Measurements from ENCODE around the gene RNF213.

RNF213 gene

DNA sequence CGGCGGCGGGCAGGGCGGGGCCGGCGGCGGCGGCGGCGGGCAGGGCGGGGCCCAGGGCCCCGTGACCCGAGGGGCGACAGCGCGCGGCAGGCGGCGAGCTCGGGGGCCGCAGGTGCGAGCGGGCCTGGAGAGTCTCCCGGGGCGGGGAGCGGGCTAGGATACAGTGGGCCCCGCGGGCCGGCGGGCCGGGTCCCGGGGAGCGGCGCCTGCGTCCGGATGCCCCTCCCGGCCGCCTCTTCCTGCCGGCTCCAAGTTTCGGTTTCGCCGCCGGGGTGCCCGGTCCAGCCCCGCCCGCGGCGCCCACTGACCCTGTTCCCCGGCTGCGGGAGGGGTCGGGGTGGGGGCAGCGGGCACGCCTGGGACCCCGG, at the start of gene RNF213:
Gene RNF213, plus strand, starts transcription at position 62 of the 368 bp plus-strand sequence. CDS start 2,830 bp downstream, outside the sequence.
- Histone ChIP-seq H3K36me3 (ENCODE audit: control insufficient read depth, insufficient read depth, low read length) (peaks cover 2% of the 10 kb centered on the region), H3K9ac (ENCODE audit: low read length) (peak within 1 kb of the TSS; percentile 73), H3K27me3 (ENCODE audit: control insufficient read depth, insufficient read depth, low read length) (no peaks in the 10 kb centered on the region), H3K4me1 (ENCODE audit: control insufficient read depth, insufficient read depth, low read length) (peaks cover 17% of the 10 kb centered on the region), H3K27ac (ENCODE audit: low read depth, low read length) (peak within 1 kb of the TSS; percentile 93), H3K4me3 (ENCODE audit: low read length) (peak within 1 kb of the TSS; percentile 96)

- Histone ChIP-seq H3K27ac (ENCODE audit: low read depth, low read length) (no peak overlapping the region), H3K36me3 (ENCODE audit: control insufficient read depth, insufficient read depth, low read length) (peaks cover 18% of the 10 kb centered on the region), H3K4me3 (ENCODE audit: low read length) (no peak overlapping the region), H3K4me1 (ENCODE audit: control insufficient read depth, insufficient read depth, low read length) (no peaks in the 10 kb centered on the region), H3K27me3 (ENCODE audit: control insufficient read depth, insufficient read depth, low read length) (no peaks in the 10 kb centered on the region), H3K9ac (ENCODE audit: low read length) (no peak overlapping the region)
Observed at GRCh38 chr17:80212109-80212508, 48.5 kb upstream of the RNF213 start.

DNA sequence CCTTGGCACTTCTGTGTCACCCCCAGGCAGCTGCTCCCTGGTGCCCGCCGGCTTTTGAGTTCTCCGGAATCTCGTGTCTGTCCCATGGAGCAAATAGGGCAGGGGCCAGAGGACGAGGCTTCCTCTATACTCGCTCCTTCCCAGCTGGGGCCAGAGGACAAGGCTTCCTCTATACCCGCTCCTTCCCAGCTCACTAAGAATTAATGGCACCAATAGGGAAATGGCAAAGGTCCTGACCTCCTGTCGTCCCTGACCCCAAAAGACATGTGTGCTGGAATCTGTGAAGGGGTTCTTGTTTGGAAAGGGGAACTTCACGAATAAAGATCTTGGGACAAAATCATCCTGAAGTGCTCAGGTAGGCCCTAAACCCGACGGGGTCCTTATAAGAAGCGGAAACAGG, 48.1 kb upstream of the RNF213 start:
- Histone ChIP-seq H3K36me3 (ENCODE audit: control insufficient read depth, insufficient read depth, low read length) (peaks cover 22% of the 10 kb centered on the region), H3K4me3 (ENCODE audit: low read length) (no peak overlapping the region), H3K4me1 (ENCODE audit: control insufficient read depth, insufficient read depth, low read length) (no peaks in the 10 kb centered on the region), H3K27ac (ENCODE audit: low read depth, low read length) (no peak overlapping the region), H3K27me3 (ENCODE audit: control insufficient read depth, insufficient read depth, low read length) (no peaks in the 10 kb centered on the region), H3K9ac (ENCODE audit: low read length) (no peak overlapping the region)

DNA sequence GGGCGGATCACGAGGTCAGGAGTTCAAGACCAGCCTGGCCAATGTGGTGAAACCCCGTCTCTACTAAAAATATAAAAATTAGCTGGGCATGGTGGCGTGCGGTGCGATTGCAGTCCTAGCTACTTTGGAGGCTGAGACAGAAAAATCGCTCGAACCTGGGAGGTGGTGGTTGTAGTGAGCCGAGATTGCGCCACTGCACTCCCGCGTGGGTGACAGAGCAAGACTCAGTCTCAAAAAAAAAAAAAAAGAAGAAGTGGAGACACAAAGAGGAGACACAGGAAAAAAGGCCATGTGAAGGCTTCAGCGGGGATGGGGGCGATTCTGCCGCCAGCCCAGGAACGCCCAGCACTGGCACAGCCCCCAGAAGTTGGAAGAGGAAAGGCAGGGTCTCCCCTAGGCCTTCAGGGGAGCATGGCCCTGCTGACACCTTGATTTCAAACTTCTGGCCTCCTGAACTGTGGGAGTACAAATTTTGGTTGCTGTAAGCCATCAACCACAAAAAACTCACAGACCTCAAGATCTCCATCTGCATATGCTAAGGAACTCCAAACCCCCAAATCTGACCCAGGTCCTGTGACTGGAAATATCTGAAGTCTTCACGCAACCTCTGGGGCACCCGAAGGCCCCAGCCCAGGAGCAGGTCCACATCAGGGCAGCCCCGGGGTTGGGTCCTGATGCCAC, 47.5 kb upstream of the RNF213 start:
- Histone ChIP-seq H3K36me3 (ENCODE audit: control insufficient read depth, insufficient read depth, low read length) (peaks cover 23% of the 10 kb centered on the region), H3K4me3 (ENCODE audit: low read length) (no peak overlapping the region), H3K27ac (ENCODE audit: low read depth, low read length) (no peak overlapping the region), H3K4me1 (ENCODE audit: control insufficient read depth, insufficient read depth, low read length) (no peaks in the 10 kb centered on the region), H3K27me3 (ENCODE audit: control insufficient read depth, insufficient read depth, low read length) (no peaks in the 10 kb centered on the region), H3K9ac (ENCODE audit: low read length) (no peak overlapping the region)

DNA sequence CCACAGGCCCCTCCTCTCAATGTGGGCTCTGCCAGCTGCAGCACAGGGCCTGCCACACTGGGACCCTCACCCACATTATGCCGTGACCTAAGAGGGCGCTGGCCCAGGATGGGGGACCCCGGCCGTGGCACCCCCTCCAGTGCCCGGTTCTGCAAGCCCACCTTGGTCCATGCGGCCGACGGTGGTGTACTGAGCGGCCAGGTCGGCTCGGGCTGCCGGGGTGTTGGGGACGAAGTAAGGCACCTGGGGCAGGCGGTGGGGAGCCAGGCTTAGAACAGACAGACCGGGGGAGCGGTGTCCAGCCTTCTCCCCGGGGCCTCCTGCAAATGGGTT, 47.0 kb upstream of the RNF213 start:
- Histone ChIP-seq H3K36me3 (ENCODE audit: control insufficient read depth, insufficient read depth, low read length) (peaks cover 21% of the 10 kb centered on the region), H3K27ac (ENCODE audit: low read depth, low read length) (no peak overlapping the region)

DNA sequence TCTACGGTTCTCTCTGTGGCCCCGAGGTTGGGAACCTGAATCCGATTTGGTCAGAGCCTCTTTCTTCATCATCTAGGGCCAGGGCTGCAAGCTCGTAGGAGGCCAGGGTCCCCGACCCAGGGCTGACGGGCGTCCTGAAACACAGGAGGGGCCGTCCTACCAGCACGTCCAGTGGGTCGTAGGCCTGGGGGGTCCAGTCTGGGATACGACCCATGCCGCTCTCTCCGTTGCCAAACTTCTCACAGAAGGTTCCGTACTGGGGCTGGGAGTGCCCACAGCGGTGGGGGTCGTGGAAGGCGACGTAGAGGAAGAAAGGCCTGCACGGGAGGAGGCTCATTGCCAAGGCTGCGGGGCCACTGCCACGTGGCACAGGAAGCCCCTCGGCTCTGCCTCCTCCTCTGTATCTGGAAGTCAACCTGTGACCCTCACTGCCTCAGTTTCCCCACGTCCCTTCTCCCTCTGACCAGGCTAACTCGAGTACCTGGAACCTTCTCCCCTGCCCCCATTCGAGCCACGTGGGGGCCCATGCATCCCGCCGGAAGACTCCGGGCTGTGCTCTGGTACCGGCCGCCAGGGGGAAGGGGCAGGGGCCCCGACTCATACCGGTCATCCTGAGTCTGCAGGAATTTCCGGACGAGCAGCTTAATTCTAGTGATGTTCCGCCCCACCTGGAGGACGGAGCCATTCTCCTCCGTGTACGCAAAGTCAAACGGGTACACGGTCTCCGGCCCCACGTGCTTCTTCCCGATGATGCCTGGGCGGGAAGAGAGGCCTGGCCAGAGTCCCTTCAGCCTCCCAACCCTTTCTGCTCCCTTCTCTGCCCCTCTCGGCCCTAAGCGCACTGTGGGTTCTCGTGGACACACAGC, 46.4 kb upstream of the RNF213 start:
- Histone ChIP-seq H3K27me3 (ENCODE audit: control insufficient read depth, insufficient read depth, low read length) (no peaks in the 10 kb centered on the region), H3K4me3 (ENCODE audit: low read length) (no peak overlapping the region), H3K9ac (ENCODE audit: low read length) (no peak overlapping the region), H3K4me1 (ENCODE audit: control insufficient read depth, insufficient read depth, low read length) (no peaks in the 10 kb centered on the region), H3K36me3 (ENCODE audit: control insufficient read depth, insufficient read depth, low read length) (peaks cover 21% of the 10 kb centered on the region), H3K27ac (ENCODE audit: low read depth, low read length) (no peak overlapping the region)

More for the DNA sequence above, 47.0 kb upstream of the RNF213 start:
- no peaks in the 10 kb centered on the region for H3K27me3 ChIP-seq (ENCODE audit: control insufficient read depth, insufficient read depth, low read length)
- no peak overlapping the region for H3K9ac ChIP-seq (ENCODE audit: low read length)
- H3K4me3 ChIP-seq (ENCODE audit: low read length), result no peak overlapping the region
- H3K4me1 ChIP-seq (ENCODE audit: control insufficient read depth, insufficient read depth, low read length), result no peaks in the 10 kb centered on the region

GRCh38 chr17:80214878-80215210, 45.8 kb upstream of the RNF213 start:
- Histone ChIP-seq H3K4me3 (ENCODE audit: low read length) (no peak overlapping the region), H3K27ac (ENCODE audit: low read depth, low read length) (no peak overlapping the region), H3K36me3 (ENCODE audit: control insufficient read depth, insufficient read depth, low read length) (peaks cover 21% of the 10 kb centered on the region), H3K9ac (ENCODE audit: low read length) (no peak overlapping the region), H3K27me3 (ENCODE audit: control insufficient read depth, insufficient read depth, low read length) (no peaks in the 10 kb centered on the region), H3K4me1 (ENCODE audit: control insufficient read depth, insufficient read depth, low read length) (no peaks in the 10 kb centered on the region)

- peaks cover 6% of the 10 kb centered on the region for H3K4me1 ChIP-seq (ENCODE audit: control insufficient read depth, insufficient read depth, low read length)
- H3K36me3 ChIP-seq (ENCODE audit: control insufficient read depth, insufficient read depth, low read length), result peaks cover 15% of the 10 kb centered on the region
- no peak overlapping the region for H3K4me3 ChIP-seq (ENCODE audit: low read length)
Observed at GRCh38 chr17:80216473-80217456, 43.9 kb upstream of the RNF213 start.

GRCh38 chr17:80217703-80218362, 42.8 kb upstream of the RNF213 start:
- Histone ChIP-seq H3K4me3 (ENCODE audit: low read length) (no peak overlapping the region), H3K27me3 (ENCODE audit: control insufficient read depth, insufficient read depth, low read length) (no peaks in the 10 kb centered on the region), H3K4me1 (ENCODE audit: control insufficient read depth, insufficient read depth, low read length) (peaks cover 9% of the 10 kb centered on the region), H3K36me3 (ENCODE audit: control insufficient read depth, insufficient read depth, low read length) (peaks cover 11% of the 10 kb centered on the region), H3K9ac (ENCODE audit: low read length) (no peak overlapping the region), H3K27ac (ENCODE audit: low read depth, low read length) (no peak overlapping the region)

More at GRCh38 chr17:80216473-80217456, 43.9 kb upstream of the RNF213 start:
- Histone ChIP-seq H3K9ac (ENCODE audit: low read length) (no peak overlapping the region), H3K27me3 (ENCODE audit: control insufficient read depth, insufficient read depth, low read length) (no peaks in the 10 kb centered on the region), H3K27ac (ENCODE audit: low read depth, low read length) (no peak overlapping the region)

DNA sequence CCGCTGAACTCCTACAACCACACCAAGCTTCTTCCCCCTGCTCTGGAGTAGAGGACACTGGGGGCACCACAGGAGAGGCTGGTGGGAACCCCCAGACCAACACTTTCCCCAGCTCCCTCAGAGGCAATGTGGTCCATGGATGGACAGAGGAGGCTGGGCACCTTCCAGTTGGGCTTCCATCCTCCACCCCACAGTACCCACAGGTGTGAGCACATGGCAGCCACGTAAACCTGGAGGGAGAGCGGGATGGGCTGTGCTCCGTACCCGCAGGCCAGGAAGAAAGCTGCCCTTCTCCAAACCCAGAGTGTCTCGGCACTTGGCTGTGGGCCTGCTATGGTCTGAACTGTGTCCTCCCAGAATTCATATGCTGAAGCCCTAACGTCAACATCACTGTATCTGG, 42.3 kb upstream of the RNF213 start:
- Histone ChIP-seq H3K4me1 (ENCODE audit: control insufficient read depth, insufficient read depth, low read length) (peaks cover 9% of the 10 kb centered on the region), H3K4me3 (ENCODE audit: low read length) (no peak overlapping the region), H3K36me3 (ENCODE audit: control insufficient read depth, insufficient read depth, low read length) (peaks cover 11% of the 10 kb centered on the region), H3K27me3 (ENCODE audit: control insufficient read depth, insufficient read depth, low read length) (no peaks in the 10 kb centered on the region), H3K27ac (ENCODE audit: low read depth, low read length) (no peak overlapping the region), H3K9ac (ENCODE audit: low read length) (no peak overlapping the region)

- peak overlapping the region; percentile 97 for H3K9ac ChIP-seq (ENCODE audit: low read length)
- peaks cover 11% of the 10 kb centered on the region for H3K36me3 ChIP-seq (ENCODE audit: control insufficient read depth, insufficient read depth, low read length)
- H3K4me1 ChIP-seq (ENCODE audit: control insufficient read depth, insufficient read depth, low read length), result peaks cover 9% of the 10 kb centered on the region
- no peaks in the 10 kb centered on the region for H3K27me3 ChIP-seq (ENCODE audit: control insufficient read depth, insufficient read depth, low read length)
- peak overlapping the region; percentile 90 for H3K4me3 ChIP-seq (ENCODE audit: low read length)
- H3K27ac ChIP-seq (ENCODE audit: low read depth, low read length), result peak overlapping the region; percentile 77
Observed at GRCh38 chr17:80219013-80219762, 41.5 kb upstream of the RNF213 start.

Data from rectal smooth muscle tissue (tissue), 1 donor.